Middle frontal gyrus (tissue), 1 donor: ENCODE data around the gene AQP5.
"Not testable (repeated sequence)": the region's sequence is repeated elsewhere in the genome, so short reads cannot be mapped to it uniquely, and the experiment has no call there.

Source experiments
- DNase-seq: peaks from one replicate; pipeline ENCODE4 v3.0.0-alpha.2; 2015; ENCODE audit warnings: low spot score; ENCODE audit errors: extremely low spot score

The AQP5 gene

GRCh38 chr12:49979016-49979586, 17.4 kb downstream of the AQP5 start:
- no peak for DNase-seq

GRCh38 chr12:49979791-49980190, 18.1 kb downstream of the AQP5 start:
- DNase-seq: no peak

GRCh38 chr12:49980501-49981349, 19.1 kb downstream of the AQP5 start:
- no peak for DNase-seq

GRCh38 chr12:49982246-49983087, 20.8 kb downstream of the AQP5 start:
- no peak for DNase-seq

- no peak for DNase-seq
Observed at GRCh38 chr12:49983892-49984291, 22.2 kb downstream of the AQP5 start.

GRCh38 chr12:49984476-49985359, 23.0 kb downstream of the AQP5 start:
- DNase-seq: no peak

GRCh38 chr12:49985981-49986380, 24.3 kb downstream of the AQP5 start:
- DNase-seq: no peak

GRCh38 chr12:49986476-49986875, 24.8 kb downstream of the AQP5 start:
- not testable (repeated sequence) for DNase-seq

- DNase-seq: no peak
Observed at GRCh38 chr12:49987625-49988303, 26.1 kb downstream of the AQP5 start.

GRCh38 chr12:49989400-49989799, 27.7 kb downstream of the AQP5 start:
- DNase-seq: not testable (repeated sequence)

- no peak for DNase-seq
Observed at GRCh38 chr12:49990273-49990672, 28.6 kb downstream of the AQP5 start.

GRCh38 chr12:49998453-49998852, 36.8 kb downstream of the AQP5 start:
- DNase-seq: no peak

- DNase-seq: no peak
Observed at GRCh38 chr12:50003595-50003994, 41.9 kb downstream of the AQP5 start.

- DNase-seq: no peak
Observed at GRCh38 chr12:50004696-50005095, 43.0 kb downstream of the AQP5 start.

GRCh38 chr12:50005175-50005574, 43.5 kb downstream of the AQP5 start:
- no peak for DNase-seq

- no peak for DNase-seq
Observed at GRCh38 chr12:50006280-50006679, 44.6 kb downstream of the AQP5 start.

- DNase-seq: no peak
Observed at GRCh38 chr12:50006754-50007442, 45.2 kb downstream of the AQP5 start.

GRCh38 chr12:50013361-50014147, 51.9 kb downstream of the AQP5 start:
- DNase-seq: no peak

- no peak for DNase-seq
Observed at GRCh38 chr12:50014342-50014741, 52.7 kb downstream of the AQP5 start.
